ENCODE data around the gene CHST9. TPM values are rescaled to one million over a fixed set of nuclear protein-coding genes. Genes with fewer than 3 reads are reported as not detected.

Gene CHST9
- total and polyA plus RNA-seq, 2 of the 13 experiments (the other 11 are each of a cell fraction or from before 2014, with no cell fraction given): 3.2 to 9.6 TPM

GRCh38 chr18:27178424-27178823 is 6.7 kb downstream of the CHST9 start:
- H3K36me3 ChIP-seq (replicated peaks in 1 of 2; ENCODE audit: control insufficient read depth in 1 of 2, insufficient read depth in 2 of 2, low read length in 2 of 2): no peaks in the 10 kb centered on the region
- in situ Hi-C loops (cut with HindIII; ENCODE audit: extremely low pct_ligation_motif_present, low pct_unique_long_range_greater_than_20kb): no loop called here
- no peak overlapping the region for H3K9ac ChIP-seq (ENCODE audit: insufficient read depth, low read depth, low read length)
- no peaks in the 10 kb centered on the region for H4K20me1 ChIP-seq (ENCODE audit: insufficient read depth, low read length)
- peaks cover 0 to 6% of the 10 kb centered on the region in 2 experiments; a peak in 1 of 5 replicates for H3K27me3 ChIP-seq (ENCODE audit: control insufficient read depth in 1 of 2, insufficient read depth in 2 of 2, low read length in 2 of 2)
- no peak for FAIRE-seq
- H3K9me3 ChIP-seq (ENCODE audit: low read length): no peaks in the 10 kb centered on the region
- DNase-seq (ENCODE audit: low spot score): no peak
- H3K27ac ChIP-seq (ENCODE audit: extremely low read length, insufficient read depth, low read length): no peak overlapping the region
- no peak overlapping the region for H3K4me3 ChIP-seq (replicated peaks in 1 of 3; ENCODE audit: insufficient read depth in 1 of 3, low read depth in 2 of 3, low read length in 3 of 3)
- intact Hi-C loops (cut with micrococcal nuclease; ENCODE audit: unreplicated experiment): no loop called here
- ChIA-PET POLR2A (no interaction called here), CTCF (ENCODE audit: low intra/inter-chr PET ratio, low total read pairs) (no interaction called here)
- H2AFZ ChIP-seq (ENCODE audit: low read length): no peak overlapping the region
- BruUV-seq (replicated peaks): no TSS peak
- no peak for ATAC-seq
- H3K4me1 ChIP-seq (ENCODE audit: insufficient read depth, low read length): no peaks in the 10 kb centered on the region
- no peaks in the 10 kb centered on the region for H3K79me2 ChIP-seq (ENCODE audit: insufficient read depth, low read length)
- H3K4me2 ChIP-seq (ENCODE audit: low read depth, low read length): no peak overlapping the region
- TF ChIP-seq ZNF512B (CRISPR knock-in tag; IDR thresholded peaks at IDR 0.05; ENCODE audit: borderline replicate concordance): no peak
- TF ChIP-seq, protein P1, sequence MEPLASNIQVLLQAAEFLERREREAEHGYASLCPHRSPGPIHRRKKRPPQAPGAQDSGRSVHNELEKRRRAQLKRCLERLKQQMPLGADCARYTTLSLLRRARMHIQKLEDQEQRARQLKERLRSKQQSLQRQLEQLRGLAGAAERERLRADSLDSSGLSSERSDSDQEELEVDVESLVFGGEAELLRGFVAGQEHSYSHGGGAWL (CRISPR knock-in tag; IDR thresholded peaks at IDR 0.05): no peak
- TF ChIP-seq ZMYM2 (CRISPR knock-in tag; IDR thresholded peaks at IDR 0.05): no peak
- no peak for TF ChIP-seq ZNF577 (CRISPR knock-in tag; IDR thresholded peaks at IDR 0.05; ENCODE audit: borderline replicate concordance, low read depth)
- TF ChIP-seq SP2 (CRISPR knock-in tag; IDR thresholded peaks at IDR 0.05): no peak
- no peak for TF ChIP-seq ZNF143 (CRISPR knock-in tag; IDR thresholded peaks at IDR 0.05)
- no peak for TF ChIP-seq ZNF335 (CRISPR knock-in tag; IDR thresholded peaks at IDR 0.05)
- no peak for TF ChIP-seq RXRA (CRISPR knock-in tag; IDR thresholded peaks at IDR 0.05)
- no peak for TF ChIP-seq ZNF121 (CRISPR knock-in tag; IDR thresholded peaks at IDR 0.05)
- no peak for TF ChIP-seq SALL1 (CRISPR knock-in tag; IDR thresholded peaks at IDR 0.05)
- TF ChIP-seq HNRNPLL (IDR thresholded peaks at IDR 0.05; ENCODE audit: low read depth, low read length, poor library complexity, severe bottlenecking): no peak
- no peak for TF ChIP-seq RFX3 (CRISPR knock-in tag; IDR thresholded peaks at IDR 0.05)
- no peak for TF ChIP-seq SNRNP70 (IDR thresholded peaks at IDR 0.05; ENCODE audit: low read depth, low read length)
- TF ChIP-seq, protein P2, sequence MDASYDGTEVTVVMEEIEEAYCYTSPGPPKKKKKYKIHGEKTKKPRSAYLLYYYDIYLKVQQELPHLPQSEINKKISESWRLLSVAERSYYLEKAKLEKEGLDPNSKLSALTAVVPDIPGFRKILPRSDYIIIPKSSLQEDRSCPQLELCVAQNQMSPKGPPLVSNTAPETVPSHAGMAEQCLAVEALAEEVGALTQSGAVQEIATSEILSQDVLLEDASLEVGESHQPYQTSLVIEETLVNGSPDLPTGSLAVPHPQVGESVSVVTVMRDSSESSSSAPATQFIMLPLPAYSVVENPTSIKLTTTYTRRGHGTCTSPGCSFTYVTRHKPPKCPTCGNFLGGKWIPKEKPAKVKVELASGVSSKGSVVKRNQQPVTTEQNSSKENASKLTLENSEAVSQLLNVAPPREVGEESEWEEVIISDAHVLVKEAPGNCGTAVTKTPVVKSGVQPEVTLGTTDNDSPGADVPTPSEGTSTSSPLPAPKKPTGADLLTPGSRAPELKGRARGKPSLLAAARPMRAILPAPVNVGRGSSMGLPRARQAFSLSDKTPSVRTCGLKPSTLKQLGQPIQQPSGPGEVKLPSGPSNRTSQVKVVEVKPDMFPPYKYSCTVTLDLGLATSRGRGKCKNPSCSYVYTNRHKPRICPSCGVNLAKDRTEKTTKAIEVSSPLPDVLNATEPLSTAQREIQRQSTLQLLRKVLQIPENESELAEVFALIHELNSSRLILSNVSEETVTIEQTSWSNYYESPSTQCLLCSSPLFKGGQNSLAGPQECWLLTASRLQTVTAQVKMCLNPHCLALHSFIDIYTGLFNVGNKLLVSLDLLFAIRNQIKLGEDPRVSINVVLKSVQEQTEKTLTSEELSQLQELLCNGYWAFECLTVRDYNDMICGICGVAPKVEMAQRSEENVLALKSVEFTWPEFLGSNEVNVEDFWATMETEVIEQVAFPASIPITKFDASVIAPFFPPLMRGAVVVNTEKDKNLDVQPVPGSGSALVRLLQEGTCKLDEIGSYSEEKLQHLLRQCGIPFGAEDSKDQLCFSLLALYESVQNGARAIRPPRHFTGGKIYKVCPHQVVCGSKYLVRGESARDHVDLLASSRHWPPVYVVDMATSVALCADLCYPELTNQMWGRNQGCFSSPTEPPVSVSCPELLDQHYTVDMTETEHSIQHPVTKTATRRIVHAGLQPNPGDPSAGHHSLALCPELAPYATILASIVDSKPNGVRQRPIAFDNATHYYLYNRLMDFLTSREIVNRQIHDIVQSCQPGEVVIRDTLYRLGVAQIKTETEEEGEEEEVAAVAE (CRISPR knock-in tag; IDR thresholded peaks at IDR 0.05; ENCODE audit: borderline replicate concordance): no peak
- TF ChIP-seq ZNF331 (CRISPR knock-in tag; IDR thresholded peaks at IDR 0.05): no peak
- no peak for TF ChIP-seq CEBPB (IDR thresholded peaks at IDR 0.05; ENCODE audit: borderline replicate concordance, low read depth, low read length)
- TF ChIP-seq TRIM22 (IDR thresholded peaks at IDR 0.05): no peak
